ENCODE measurements around the gene NTSR1.

The NTSR1 gene

GRCh38 chr20:62726716-62727583 lies 18.3 kb downstream of the NTSR1 start:
- no peak for DNase-seq

GRCh38 chr20:62727584-62728027 lies 19.0 kb downstream of the NTSR1 start:
- no peak for DNase-seq

- DNase-seq, result no peak
Observed at GRCh38 chr20:62728028-62728780, 19.6 kb downstream of the NTSR1 start.

- DNase-seq, result no peak
Observed at GRCh38 chr20:62728781-62729300, 20.2 kb downstream of the NTSR1 start.

DNA sequence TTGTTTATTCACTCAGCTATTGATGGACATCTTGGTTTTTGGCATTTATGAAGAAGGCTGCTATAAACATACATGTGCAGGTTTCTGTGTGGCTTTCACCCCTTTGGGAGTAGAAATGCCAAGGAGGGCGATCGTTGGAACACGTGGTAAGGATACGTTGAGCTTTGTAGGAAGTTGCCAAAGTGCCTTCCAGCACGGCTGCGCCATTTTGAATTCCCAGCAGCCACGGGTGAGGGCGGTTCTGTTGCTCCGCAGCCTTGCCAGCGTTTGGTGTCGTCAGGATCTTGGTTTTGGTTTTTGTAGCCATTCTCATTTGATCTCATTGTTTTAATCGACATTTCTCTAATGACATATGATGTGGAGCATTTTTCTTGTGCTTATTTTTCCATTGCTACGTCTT lies 21.8 kb downstream of the NTSR1 start:
- no peak for DNase-seq

DNA sequence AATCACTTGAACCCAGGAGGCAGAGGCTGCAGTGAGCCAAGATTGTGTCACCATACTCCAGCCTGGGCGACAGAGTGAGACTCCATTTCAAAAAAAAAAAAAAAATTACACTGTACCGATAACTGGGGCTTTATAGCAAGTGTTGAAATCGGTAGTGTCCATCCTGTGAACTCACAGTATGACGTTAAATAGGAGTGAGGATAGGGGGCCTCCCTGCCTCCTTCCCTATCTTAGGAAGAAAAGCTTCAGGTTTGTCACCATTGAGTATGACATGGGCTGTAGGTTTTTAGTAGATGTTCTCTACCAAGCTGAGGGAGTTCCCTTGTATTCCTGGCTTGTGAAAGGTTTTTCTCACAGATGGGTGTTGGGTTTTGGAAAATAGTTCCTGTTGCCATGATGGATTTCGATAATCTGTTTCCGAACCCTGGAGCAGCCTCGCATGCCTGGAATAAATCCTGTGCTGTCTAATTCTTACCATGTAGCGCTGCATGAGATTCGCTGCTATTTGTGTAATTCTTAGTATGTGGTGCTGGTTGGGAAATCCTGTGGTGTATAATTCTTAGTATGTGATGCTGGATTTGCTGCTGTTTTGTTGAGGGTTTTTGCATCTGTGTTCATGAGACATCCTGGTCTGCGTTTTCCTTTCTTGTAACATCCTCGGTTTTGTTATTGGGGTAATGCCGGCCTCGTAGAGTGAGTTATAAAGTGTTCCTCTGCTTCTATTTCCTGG lies 23.6 kb downstream of the NTSR1 start:
- no peak for DNase-seq

DNA sequence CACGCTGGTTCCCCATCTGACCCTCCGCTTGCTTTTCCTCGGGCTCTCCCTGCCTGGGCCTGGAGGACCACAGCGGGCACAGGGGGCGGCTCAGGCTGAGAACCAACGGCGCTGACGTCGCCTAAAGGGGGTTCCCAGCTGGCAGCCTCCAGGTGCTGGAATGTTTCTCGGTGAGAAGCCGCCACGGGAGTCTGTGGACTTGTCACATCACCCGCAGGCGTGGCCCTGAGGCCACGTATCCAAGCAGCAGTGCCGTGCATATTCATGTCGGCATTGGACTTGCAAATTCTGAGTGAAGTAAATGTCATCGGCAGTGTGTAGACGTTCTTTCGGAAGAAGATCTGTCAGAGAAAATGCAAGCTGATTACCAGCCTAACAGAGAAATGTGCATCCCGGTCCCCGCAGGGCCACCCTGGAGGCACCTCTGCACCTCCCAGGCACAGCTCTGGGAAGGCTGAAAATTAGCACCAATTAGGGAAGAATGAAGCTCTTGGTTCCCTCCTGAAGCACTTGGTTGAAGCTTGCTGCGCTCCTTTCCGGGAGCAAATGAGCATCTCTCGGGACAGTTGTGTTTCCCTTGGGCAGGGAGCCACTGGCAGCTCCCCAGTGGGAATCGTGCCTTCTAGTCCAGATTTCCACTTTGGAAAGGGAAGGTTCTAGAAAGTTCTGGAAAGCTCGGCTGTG lies 24.3 kb downstream of the NTSR1 start:
- DNase-seq, result no peak

DNA sequence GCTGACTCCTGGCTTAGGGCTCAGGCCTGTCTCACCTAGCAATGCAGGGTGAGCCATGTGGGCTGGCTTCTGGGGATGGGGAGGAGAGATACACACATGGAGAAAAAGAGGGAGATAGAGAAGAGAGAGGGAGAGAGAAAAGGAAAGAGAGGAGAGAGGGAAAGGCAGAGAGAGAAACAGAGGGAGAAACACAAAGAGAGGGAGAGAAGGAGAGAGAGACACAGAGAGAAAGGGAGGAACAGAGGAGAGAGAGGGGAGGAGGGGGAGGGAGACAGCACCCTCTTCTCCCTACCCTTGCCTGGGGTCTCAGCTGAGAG lies 24.8 kb downstream of the NTSR1 start:
- no peak for DNase-seq

GRCh38 chr20:62733891-62734290 lies 25.3 kb downstream of the NTSR1 start:
- DNase-seq, result no peak

- DNase-seq, result no peak
Observed at GRCh38 chr20:62734326-62734725, 25.7 kb downstream of the NTSR1 start.

GRCh38 chr20:62734881-62735280 lies 26.2 kb downstream of the NTSR1 start:
- DNase-seq, result no peak

GRCh38 chr20:62735331-62735821 lies 26.7 kb downstream of the NTSR1 start:
- no peak for DNase-seq

DNA sequence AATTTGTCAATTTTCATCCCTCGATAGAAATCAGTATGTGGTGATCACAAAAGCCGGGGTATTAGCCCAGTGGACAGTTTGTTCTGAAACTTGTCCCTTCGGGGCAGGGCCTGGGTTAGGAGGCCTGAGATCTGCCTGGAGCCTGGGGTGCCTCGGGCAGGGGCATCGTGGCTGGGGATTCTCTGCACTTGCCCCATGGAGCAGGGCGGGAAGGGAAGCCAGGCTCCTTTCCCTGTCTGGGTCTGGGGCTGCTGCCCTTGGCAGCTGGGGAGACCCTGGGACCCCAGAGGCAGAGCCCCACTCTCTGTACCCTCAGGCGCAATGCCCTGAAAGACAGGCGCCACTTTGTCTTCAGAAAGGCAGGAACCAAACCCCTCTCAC lies 27.4 kb downstream of the NTSR1 start:
- no peak for DNase-seq

DNA sequence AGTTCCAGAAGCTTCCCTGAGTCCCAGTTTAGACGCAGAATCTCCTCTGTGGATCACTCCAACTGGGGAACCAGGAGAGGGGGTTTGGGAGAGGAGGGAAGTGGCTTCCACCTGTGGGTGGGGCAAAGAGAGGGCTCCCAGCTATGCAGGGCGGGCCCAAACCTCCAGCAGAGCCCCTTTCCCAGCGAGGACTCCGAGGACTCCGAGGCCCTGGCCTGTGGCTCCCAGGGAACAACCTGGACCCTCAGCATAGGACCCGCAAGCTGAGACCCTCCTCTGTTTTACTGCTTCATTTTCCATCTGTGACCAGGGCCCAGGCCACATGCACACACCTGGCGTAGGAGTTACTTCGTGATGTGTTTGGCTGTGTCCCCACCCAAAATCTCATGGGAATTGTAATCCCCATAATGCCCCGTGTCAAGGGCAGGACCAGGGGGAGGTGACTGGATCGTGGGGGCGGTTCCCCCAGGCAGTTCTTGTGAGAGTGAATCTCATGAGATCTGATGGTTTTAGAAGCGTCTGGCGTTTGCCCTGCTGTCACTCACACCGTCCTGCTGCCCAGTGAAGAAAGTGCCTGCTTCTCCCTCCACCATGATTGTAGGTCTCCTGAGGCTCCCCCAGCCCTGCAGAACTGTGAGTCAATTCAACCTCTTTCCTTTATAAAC lies 27.9 kb downstream of the NTSR1 start:
- DNase-seq, result no peak

GRCh38 chr20:62737271-62737811 lies 28.7 kb downstream of the NTSR1 start:
- no peak for DNase-seq

- DNase-seq, result no peak
Observed at GRCh38 chr20:62738025-62738881, 29.6 kb downstream of the NTSR1 start.

- no peak for DNase-seq
Observed at GRCh38 chr20:62739067-62739466, 30.4 kb downstream of the NTSR1 start.

DNA sequence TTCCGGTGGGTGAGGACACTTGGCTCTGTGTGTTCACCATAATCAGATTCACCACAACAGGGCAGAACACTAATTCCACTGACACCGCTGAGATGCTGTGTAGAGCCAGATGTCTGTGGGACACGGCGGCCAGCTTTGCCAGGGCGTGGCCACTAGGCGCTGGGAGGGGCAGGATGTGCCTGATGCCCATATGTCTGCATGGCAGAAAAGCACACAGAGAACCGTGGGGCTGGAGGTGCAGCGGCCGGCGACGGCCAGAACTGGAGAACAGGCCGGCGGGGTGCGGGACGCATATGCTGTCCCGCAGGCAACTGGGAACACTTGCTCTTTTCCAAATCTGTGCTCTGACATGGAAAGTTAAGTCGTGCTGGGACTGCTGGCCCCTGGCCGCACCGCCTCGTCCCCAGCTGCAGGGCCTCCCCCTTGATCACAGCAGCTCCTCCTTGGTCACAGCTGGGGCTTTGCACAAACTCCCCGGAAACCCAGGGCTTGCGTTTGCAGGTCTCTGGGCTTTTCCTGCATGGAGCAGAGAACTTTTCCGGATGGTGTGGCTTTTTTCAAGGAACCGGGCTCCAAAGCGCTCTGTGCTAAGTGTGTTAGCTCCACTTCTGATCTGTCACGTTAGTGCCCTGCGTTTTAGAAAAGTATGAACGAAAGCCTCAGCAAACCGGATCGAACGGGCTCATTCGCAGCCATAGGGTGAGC lies 31.1 kb downstream of the NTSR1 start:
- no peak for DNase-seq

DNA sequence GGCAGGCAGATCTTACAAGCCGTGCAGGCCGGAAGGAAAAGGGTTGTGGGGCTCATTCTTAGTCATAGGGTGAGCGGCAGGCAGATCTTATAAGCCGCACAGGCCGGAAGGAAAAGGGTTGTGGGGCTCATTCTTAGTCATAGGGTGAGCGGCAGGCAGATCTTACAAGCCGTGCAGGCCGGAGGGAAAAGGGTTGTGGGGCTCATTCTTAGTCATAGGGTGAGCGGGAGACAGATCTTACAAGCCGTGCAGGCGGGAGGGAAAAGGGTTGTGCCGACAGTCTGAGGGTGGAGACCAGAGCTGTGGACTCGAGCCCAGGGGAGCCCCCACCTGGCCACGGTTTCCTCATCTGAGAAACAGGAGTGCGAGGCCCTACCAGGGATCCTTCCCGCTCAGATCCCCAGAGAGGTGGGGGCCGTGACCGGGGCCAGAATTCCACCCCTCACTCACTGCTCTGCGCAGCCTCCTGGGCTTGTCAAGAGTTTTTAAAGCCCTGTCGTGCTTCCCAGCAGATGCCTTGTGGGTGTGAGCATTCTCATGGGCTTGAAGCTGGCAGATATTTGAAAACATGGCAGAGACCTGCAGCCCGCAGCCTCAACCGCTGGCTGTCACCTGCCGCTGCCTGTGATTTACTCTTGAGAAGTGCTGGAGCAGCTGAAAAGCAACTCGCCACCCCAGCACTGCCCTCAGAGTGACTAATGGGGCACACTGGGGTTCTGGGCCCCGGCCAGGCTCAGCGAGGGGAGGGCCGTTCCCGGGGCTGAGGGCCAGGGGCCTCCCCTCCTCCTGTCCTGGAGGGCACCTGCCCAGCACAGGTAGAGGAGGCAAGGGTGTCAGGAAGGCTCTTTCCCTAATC lies 31.9 kb downstream of the NTSR1 start:
- no peak for DNase-seq
